OCI-LY1 (cell line): ENCODE measurements around the gene DIAPH1.
A peak's percentile ranks its signal among the peaks of the same experiment; 100 is the strongest.

Experiments used
- H2AFZ ChIP-seq: fragments of 200-600 bp; sonication (generic), shearing (Covaris generic); 2 replicates; pipeline ENCODE4 v1.6.0; 2014; ENCODE audit warnings: antibody characterized with exemption, mild to moderate bottlenecking, low read length
- H3F3A ChIP-seq: fragments of 200-600 bp; sonication (generic), shearing (Covaris generic); 2 replicates; pipeline ENCODE4 v1.6.0; 2014; ENCODE audit warnings: mild to moderate bottlenecking, antibody characterized with exemption, low read length, moderate library complexity; ENCODE audit not compliant: insufficient read depth
- H3K27ac ChIP-seq: fragments of 200-600 bp; sonication (generic); 2 replicates; pipeline ENCODE4 v1.5.1; 2014; ENCODE audit warnings: low read length, mixed run types, mild to moderate bottlenecking, low read depth; ENCODE audit not compliant: poor library complexity, severe bottlenecking
- H3K27me3 ChIP-seq: fragments of 200-600 bp; sonication (generic); 2 replicates; pipeline ENCODE4 v1.6.0; 2014; ENCODE audit warnings: antibody characterized with exemption, mild to moderate bottlenecking, low read length, moderate library complexity; ENCODE audit not compliant: insufficient read depth
- H3K36me3 ChIP-seq: fragments of 200-600 bp; sonication (generic); 2 replicates; pipeline ENCODE4 v1.6.1; 2014; ENCODE audit warnings: mild to moderate bottlenecking, antibody characterized with exemption, low read length, moderate library complexity, mixed read lengths; ENCODE audit not compliant: insufficient read depth
- H3K4me1 ChIP-seq: fragments of 200-600 bp; sonication (generic); 2 replicates; pipeline ENCODE4 v1.5.1; 2014; ENCODE audit warnings: mild to moderate bottlenecking, low read length, moderate library complexity; ENCODE audit not compliant: insufficient read depth, severe bottlenecking
- H3K4me2 ChIP-seq: fragments of 200-600 bp; sonication (generic), shearing (Covaris generic); 2 replicates; pipeline ENCODE4 v1.6.1; 2014; ENCODE audit warnings: low read length
- H3K4me3 ChIP-seq: fragments of 200-600 bp; sonication (generic); 2 replicates; pipeline ENCODE4 v1.5.1; 2014; ENCODE audit warnings: low read length, low read depth, mild to moderate bottlenecking, mixed read lengths; ENCODE audit not compliant: poor library complexity, severe bottlenecking
- H3K79me2 ChIP-seq: fragments of 200-600 bp; shearing (Covaris generic); 2 replicates; pipeline ENCODE4 v1.6.1; 2016; ENCODE audit warnings: mixed run types, low read length, mixed read lengths; ENCODE audit not compliant: insufficient read depth
- H3K9ac ChIP-seq: fragments of 200-600 bp; sonication (generic), shearing (Covaris generic); 2 replicates; pipeline ENCODE4 v1.6.1; 2014; ENCODE audit warnings: mild to moderate bottlenecking, low read length, mixed read lengths
- H3K9me2 ChIP-seq: fragments of 200-600 bp; sonication (generic), shearing (Covaris generic); 2 replicates; pipeline ENCODE4 v1.6.1; 2014; ENCODE audit warnings: low read depth, mild to moderate bottlenecking, low read length, mixed read lengths
- H3K9me3 ChIP-seq: fragments of 200-600 bp; shearing (Covaris generic); 2 replicates; pipeline ENCODE4 v1.6.1; 2014; ENCODE audit warnings: low read length, mixed read lengths
- H4K20me1 ChIP-seq: fragments of 200-600 bp; sonication (generic), shearing (Covaris generic); 2 replicates; pipeline ENCODE4 v1.6.0; 2016; ENCODE audit warnings: mild to moderate bottlenecking, low read length; ENCODE audit not compliant: insufficient read depth
- EZH2 ChIP-seq: fragments of 200-600 bp; sonication (generic), shearing (Covaris generic); IDR thresholded peaks from 2 replicates; pipeline ENCODE4 v1.8.0; 2017; ENCODE audit warnings: borderline replicate concordance, mixed run types, mild to moderate bottlenecking, antibody characterized with exemption, low read length, moderate library complexity, mixed read lengths
- TF ChIP-seq, protein P1 (sequence below): fragments of 200-600 bp; sonication (generic), shearing (Covaris generic); IDR thresholded peaks from 2 replicates; pipeline ENCODE4 v1.5.1; 2017; ENCODE audit warnings: mild to moderate bottlenecking, antibody characterized with exemption, low read length, moderate library complexity, mixed read lengths

Gene DIAPH1

GRCh38 chr5:141640051-141640415, 21.2 kb upstream of the DIAPH1 start:
- peaks cover 53% of the 10 kb centered on the region for H3K36me3 ChIP-seq
- no peaks in the 10 kb centered on the region for H4K20me1 ChIP-seq
- H3K27me3 ChIP-seq = no peaks in the 10 kb centered on the region
- H3F3A ChIP-seq = no peaks in the 10 kb centered on the region
- TF ChIP-seq EZH2 = no peak
- TF ChIP-seq, protein P1, sequence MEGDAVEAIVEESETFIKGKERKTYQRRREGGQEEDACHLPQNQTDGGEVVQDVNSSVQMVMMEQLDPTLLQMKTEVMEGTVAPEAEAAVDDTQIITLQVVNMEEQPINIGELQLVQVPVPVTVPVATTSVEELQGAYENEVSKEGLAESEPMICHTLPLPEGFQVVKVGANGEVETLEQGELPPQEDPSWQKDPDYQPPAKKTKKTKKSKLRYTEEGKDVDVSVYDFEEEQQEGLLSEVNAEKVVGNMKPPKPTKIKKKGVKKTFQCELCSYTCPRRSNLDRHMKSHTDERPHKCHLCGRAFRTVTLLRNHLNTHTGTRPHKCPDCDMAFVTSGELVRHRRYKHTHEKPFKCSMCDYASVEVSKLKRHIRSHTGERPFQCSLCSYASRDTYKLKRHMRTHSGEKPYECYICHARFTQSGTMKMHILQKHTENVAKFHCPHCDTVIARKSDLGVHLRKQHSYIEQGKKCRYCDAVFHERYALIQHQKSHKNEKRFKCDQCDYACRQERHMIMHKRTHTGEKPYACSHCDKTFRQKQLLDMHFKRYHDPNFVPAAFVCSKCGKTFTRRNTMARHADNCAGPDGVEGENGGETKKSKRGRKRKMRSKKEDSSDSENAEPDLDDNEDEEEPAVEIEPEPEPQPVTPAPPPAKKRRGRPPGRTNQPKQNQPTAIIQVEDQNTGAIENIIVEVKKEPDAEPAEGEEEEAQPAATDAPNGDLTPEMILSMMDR = no peak
- H2AFZ ChIP-seq = no peak overlapping the region
- no peaks in the 10 kb centered on the region for H3K9me2 ChIP-seq
- H3K4me2 ChIP-seq = no peak overlapping the region
- no peak overlapping the region for H3K4me3 ChIP-seq
- H3K9me3 ChIP-seq = no peaks in the 10 kb centered on the region
- H3K79me2 ChIP-seq = peaks cover 15% of the 10 kb centered on the region
- H3K4me1 ChIP-seq = peaks cover 24% of the 10 kb centered on the region
- H3K9ac ChIP-seq = no peak overlapping the region
- H3K27ac ChIP-seq = no peak overlapping the region

DNA sequence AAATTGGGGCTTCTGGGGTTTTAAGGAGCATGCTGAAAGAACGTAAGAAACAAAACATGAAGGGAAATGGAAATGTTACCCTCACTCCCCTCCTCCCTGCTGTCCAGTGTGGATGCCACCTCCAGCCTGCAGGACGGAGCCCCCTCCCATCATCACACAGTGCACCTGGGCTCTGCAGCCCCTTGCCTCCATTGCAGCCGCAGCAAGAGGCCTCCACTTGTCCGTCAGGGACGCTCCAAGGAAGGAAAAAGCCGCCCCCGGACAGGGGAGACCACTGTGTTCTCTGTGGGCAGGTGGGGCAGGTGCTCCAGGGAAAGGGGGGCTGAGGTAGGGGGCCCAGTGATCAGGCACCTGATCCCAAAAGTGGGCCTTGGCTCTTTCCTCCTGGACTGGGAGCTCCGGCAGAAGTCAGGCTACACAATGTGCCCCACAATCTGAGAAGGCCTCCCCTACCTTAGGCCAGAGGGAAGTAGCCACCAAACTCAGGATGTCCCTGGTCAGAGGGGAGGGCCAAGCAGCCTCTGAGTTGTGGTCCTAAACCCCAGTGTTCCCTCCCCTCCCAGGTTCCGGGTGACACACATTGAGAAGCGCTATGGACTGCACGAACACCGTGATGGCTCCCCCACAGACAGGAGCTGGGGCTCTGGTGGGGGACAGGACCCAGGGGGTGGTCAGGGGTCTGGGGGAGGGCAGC, 20.7 kb upstream of the DIAPH1 start:
- Histone ChIP-seq H3K27me3 (no peaks in the 10 kb centered on the region), H3K36me3 (peaks cover 48% of the 10 kb centered on the region), H3K4me3 (no peak overlapping the region), H3K4me1 (peaks cover 30% of the 10 kb centered on the region), H3K9ac (no peak overlapping the region), H3K9me3 (no peaks in the 10 kb centered on the region), H2AFZ (no peak overlapping the region), H3F3A (no peaks in the 10 kb centered on the region), H3K27ac (no peak overlapping the region), H4K20me1 (no peaks in the 10 kb centered on the region), H3K9me2 (no peaks in the 10 kb centered on the region), H3K4me2 (no peak overlapping the region; the same call in 1 of the 2 replicates), H3K79me2 (peaks cover 21% of the 10 kb centered on the region)
- no peak for TF ChIP-seq EZH2
- TF ChIP-seq, protein P1 = no peak

- Histone ChIP-seq H3K9me3 (no peaks in the 10 kb centered on the region), H4K20me1 (no peaks in the 10 kb centered on the region), H3K79me2 (peaks cover 26% of the 10 kb centered on the region), H3K4me2 (peak overlapping the region; percentile 93), H3K9ac (peak overlapping the region; percentile 90; the same call in 1 of the 2 replicates), H2AFZ (no peak overlapping the region), H3K27ac (peak overlapping the region; percentile 70), H3F3A (no peaks in the 10 kb centered on the region), H3K4me3 (peak overlapping the region; percentile 94), H3K4me1 (peaks cover 35% of the 10 kb centered on the region), H3K36me3 (peaks cover 44% of the 10 kb centered on the region), H3K27me3 (no peaks in the 10 kb centered on the region), H3K9me2 (no peaks in the 10 kb centered on the region)
- no peak for TF ChIP-seq EZH2
- TF ChIP-seq, protein P1 = no peak
Measured at GRCh38 chr5:141638771-141639170, 20.0 kb upstream of the DIAPH1 start.
